Left lung (tissue), 10 donors: Measurements from ENCODE around the gene SPATA25. TPM values are rescaled to one million over a fixed set of nuclear protein-coding genes. Genes with fewer than 3 reads are reported as not detected.
"Not testable (repeated sequence)": the region's sequence is repeated elsewhere in the genome, so short reads cannot be mapped to it uniquely, and the experiment has no call there.

Source experiments
- ATAC-seq: fragments of 200-7000 bp; cut with Tn5 transposase; one replicate; pipeline ENCODE4 v1.9.1; 2020; ENCODE audit warnings: moderate library complexity
- DNase-seq, 4 donors: peaks; one replicate each; pipeline ENCODE4 v3.0.0-alpha.2; 2013 to 2020
- H3K27ac ChIP-seq, 2 donors: fragments of 200-600 bp; sonication (generic) in 1 of 2; one replicate each; pipeline versions ENCODE4 v1.5.0 to v1.8.0; 2020 to 2021
- H3K27me3 ChIP-seq, 2 donors: fragments of 200-600 bp; sonication (generic) in 1 of 2; one replicate each; pipeline versions ENCODE4 v1.5.0 to v1.8.0; 2020 to 2021
- H3K36me3 ChIP-seq, 2 donors: fragments of 200-600 bp; sonication (generic) in 1 of 2; one replicate each; pipeline versions ENCODE4 v1.5.0 to v1.8.0; 2020 to 2021
- H3K4me1 ChIP-seq, 2 donors: fragments of 200-600 bp; one replicate each; pipeline ENCODE4 v1.8.0; 2021
- H3K4me3 ChIP-seq, 2 donors: fragments of 200-600 bp; sonication (generic) in 1 of 2; one replicate each; pipeline versions ENCODE4 v1.5.0 to v1.8.0; 2020 to 2021; ENCODE audit warnings: mild to moderate bottlenecking in 1 of 2
- H3K9me3 ChIP-seq, 2 donors: fragments of 200-600 bp; sonication (generic) in 1 of 2; one replicate each; pipeline versions ENCODE4 v1.5.0 to v1.8.0; 2020 to 2021
- intact Hi-C, 2 donors: fragments of 100-400 bp; cut with DNase I; formaldehyde crosslinking; loops; one replicate each; pipeline versions ENCODE4 v1.11.2 to v1.14.2; 2022
- polyA plus RNA-seq, 6 donors: library from polyadenylated mRNA; unstranded; fragments of 120-200 nt; gene quantifications; one replicate each; pipeline ENCODE4 v1.2.1, GENCODE V29; 2013; ENCODE audit not compliant: insufficient read length in 6 of 6
- total RNA-seq, 2 donors: library from RNA; stranded (reverse); fragmentation: NEBNext Ultra II Directional; extraction: Animal tissue kit (Norgen Biotek cat#: 25700); gene quantifications; one replicate each; pipeline ENCODE4 v1.2.1, GENCODE V29; 2021
- TF ChIP-seq, protein P1 (sequence below), 2 donors: fragments of 200-600 bp; sonication (generic) in 1 of 2; IDR thresholded peaks; one replicate each; pipeline versions ENCODE4 v1.5.0 to v1.8.0; 2021; ENCODE audit warnings: antibody characterized with exemption in 2 of 2
- donor health status: DM: no; HTN: yes; CAD: no.
- donor health status: DM: no; HTN: no; CAD: no.

Gene SPATA25
- total and polyA plus RNA-seq, 8 donors, result 0.70 to 3.5 (median 2.8) TPM

DNA sequence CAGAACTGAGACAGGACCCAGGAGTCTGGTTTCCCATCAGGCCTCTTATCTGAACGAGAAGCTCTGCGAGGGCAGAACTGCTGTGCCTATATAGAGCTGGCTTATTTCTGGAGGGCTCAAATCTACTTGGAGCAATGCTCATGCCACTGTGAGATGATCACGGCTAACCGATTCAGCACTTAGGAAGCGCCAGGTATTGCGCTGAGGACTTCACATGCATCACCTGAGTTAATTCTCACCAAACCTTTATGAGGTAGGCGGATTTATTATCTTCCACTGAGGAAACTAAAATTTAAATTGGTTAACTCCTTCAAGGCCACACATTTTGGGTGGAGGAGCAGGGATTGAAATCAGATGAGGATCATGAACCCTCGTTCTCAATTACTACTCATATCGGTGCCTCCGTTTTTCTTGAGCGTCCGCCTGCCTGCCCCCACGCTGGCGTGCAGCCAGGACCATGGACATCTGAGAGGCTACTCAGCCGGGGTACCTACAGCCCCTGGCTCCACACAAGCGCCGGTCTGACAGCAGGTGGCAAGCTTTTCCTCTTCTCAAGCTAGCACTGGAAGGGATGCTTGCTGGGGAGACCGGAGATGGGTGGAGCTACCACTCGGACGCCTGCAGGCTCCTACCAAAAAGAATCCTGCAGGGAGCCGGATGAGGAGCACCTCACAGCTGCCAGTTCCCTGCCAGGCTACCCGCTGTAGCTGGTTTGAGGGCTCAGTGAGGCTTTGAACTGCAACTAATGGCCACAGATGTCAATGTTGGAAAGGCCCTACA, 46.0 kb upstream of the SPATA25 start:
- ATAC-seq, result peak; percentile 54
- TF ChIP-seq, protein P1, sequence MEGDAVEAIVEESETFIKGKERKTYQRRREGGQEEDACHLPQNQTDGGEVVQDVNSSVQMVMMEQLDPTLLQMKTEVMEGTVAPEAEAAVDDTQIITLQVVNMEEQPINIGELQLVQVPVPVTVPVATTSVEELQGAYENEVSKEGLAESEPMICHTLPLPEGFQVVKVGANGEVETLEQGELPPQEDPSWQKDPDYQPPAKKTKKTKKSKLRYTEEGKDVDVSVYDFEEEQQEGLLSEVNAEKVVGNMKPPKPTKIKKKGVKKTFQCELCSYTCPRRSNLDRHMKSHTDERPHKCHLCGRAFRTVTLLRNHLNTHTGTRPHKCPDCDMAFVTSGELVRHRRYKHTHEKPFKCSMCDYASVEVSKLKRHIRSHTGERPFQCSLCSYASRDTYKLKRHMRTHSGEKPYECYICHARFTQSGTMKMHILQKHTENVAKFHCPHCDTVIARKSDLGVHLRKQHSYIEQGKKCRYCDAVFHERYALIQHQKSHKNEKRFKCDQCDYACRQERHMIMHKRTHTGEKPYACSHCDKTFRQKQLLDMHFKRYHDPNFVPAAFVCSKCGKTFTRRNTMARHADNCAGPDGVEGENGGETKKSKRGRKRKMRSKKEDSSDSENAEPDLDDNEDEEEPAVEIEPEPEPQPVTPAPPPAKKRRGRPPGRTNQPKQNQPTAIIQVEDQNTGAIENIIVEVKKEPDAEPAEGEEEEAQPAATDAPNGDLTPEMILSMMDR (IDR thresholded peaks at IDR 0.05), result peak; percentile 16 to 17
- peaks cover 0 to 17% of the 10 kb centered on the region in 2 donors for H3K36me3 ChIP-seq
- intact Hi-C loops, result no loop called here
- H3K4me1 ChIP-seq, result peaks cover 5 to 32% of the 10 kb centered on the region in 2 donors
- DNase-seq, result peak; percentile 38 to 85 (median 74)
- H3K27ac ChIP-seq, result peak overlapping the region; percentile 100
- H3K4me3 ChIP-seq, result peak overlapping the region; percentile 95 to 99
- H3K9me3 ChIP-seq, result no peaks in the 10 kb centered on the region
- no peaks in the 10 kb centered on the region for H3K27me3 ChIP-seq

DNA sequence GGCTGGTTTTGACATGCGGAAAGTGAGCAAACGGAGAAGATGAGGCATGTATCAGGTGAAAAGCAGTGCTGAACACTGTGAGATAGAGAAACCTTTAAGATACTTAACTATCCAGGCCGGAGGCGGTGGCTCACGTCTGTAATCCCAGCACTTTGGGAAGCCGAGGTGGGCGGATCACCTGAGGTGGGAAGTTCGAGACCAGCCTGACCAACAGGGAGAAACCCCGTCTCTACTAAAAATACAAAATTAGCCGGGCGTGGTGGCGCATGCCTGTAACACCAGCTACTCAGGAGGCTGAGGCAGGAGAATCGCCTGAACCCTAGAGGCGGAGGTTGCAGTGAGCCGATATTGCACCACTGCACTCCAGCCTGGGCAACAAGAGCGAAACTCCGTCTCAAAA, 44.3 kb upstream of the SPATA25 start:
- intact Hi-C loops, H3K27ac ChIP-seq, H3K4me3 ChIP-seq, DNase-seq, H3K36me3 ChIP-seq, ATAC-seq, H3K27me3 ChIP-seq, H3K9me3 ChIP-seq: not testable (repeated sequence)
- H3K4me1 ChIP-seq, result peaks cover 5 to 25% of the 10 kb centered on the region in 2 donors

DNA sequence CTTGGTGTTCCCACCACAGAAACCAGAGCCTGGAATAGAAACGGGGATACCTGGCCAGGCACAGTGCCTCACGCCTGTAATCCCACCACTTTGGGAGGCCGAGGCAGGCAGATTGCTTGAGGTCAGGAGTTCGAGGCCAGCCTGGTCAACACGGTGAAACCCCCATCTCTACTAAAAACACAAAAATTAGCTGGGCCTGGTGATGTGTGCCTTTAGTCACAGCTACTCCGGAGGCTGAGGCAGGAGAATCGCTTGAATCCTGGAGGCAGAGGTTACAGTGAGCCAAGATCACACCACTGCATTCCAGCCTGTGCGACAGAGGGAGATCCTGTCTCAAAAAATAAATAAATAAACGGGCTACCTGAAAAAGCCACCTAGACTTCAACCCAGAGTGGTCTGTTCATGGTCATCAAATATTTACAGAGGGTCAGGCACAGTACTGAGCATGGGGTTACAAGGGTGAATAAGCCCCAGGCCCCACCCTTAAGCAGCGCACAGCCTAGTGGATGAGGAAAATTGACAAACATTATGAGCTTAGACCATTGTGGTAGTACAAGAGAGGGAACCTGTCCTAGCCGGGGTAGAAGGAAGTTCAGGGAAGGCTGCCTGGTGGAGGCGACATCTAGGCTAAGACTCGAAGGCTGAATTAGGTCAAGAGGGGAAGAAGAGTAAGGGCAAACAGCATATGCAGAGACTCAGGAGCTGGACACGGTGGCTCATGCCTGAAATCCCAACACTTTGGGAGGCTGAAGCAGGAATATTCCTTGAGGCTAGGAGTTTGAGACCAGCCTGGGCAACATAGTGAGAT, 39.9 kb upstream of the SPATA25 start:
- Histone ChIP-seq H3K4me1 (peaks cover 5 to 15% of the 10 kb centered on the region in 2 donors), H3K9me3 (no peaks in the 10 kb centered on the region), H3K4me3 (no peak overlapping the region), H3K36me3 (no peaks in the 10 kb centered on the region), H3K27me3 (no peaks in the 10 kb centered on the region), H3K27ac (no peak overlapping the region)
- TF ChIP-seq, protein P1 (IDR thresholded peaks at IDR 0.05), result no peak
- ATAC-seq (no peak), DNase-seq (no peak)
- intact Hi-C loops, result no loop called here

DNA sequence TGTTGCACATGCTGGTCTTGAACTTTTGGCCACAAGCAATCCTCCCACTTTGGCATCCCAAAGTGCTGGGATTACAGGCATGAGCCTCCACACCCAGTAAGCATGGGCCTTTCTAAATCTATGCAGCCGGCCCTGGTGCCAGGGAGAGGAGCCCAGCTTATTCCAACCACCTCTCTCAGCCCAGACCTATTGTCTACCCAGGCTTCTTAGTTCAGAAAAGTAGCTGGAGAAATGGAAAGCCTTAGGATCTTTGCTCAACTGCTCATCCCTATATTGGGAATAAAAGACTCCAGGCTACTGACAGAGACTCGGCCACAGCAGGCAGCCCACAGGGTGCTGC, 39.3 kb upstream of the SPATA25 start:
- H3K9me3 ChIP-seq, result no peaks in the 10 kb centered on the region
- DNase-seq, result no peak
- H3K27ac ChIP-seq, result no peak overlapping the region
- peaks cover 5 to 21% of the 10 kb centered on the region in 2 donors for H3K4me1 ChIP-seq
- no peak for ATAC-seq
- no peaks in the 10 kb centered on the region for H3K27me3 ChIP-seq
- intact Hi-C loops, result no loop called here
- TF ChIP-seq, protein P1 (IDR thresholded peaks at IDR 0.05), result no peak
- H3K36me3 ChIP-seq, result no peaks in the 10 kb centered on the region
- no peak overlapping the region for H3K4me3 ChIP-seq

DNA sequence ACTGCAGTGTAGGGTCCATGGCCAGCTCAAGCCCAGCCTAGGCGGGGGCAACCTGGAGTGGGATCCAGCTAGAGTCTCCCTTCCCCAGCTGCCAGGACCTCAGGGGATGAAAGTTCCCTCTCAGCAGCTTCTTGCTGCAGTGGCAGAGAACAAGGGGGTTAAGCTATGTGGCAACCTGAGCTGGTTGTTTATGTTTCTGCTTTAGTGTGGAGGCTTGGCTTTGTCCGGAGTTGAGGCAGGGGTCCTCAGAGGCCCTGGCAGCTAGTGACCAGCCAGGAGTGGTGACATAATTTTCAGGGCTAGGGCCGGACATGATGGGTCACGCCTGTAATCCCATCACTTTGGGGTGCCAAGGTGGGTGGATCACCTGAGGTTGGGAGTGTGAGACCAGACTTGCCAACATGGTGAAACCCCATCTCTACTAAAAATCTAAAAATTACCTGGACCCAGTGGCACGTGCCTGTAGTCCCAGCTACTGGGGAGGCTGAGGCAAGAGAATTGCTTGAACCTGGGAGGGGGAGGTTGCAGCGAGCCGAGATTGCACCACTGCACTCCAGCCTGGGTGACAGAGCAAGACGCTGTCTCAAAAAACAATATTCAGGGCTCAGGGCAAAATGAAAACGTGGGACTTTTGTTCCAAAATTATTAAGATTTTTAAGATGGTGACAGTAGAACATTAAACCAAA, 38.5 kb upstream of the SPATA25 start:
- H3K4me1 ChIP-seq, result peaks cover 5 to 25% of the 10 kb centered on the region in 2 donors
- TF ChIP-seq, protein P1 (IDR thresholded peaks at IDR 0.05), result no peak
- no peaks in the 10 kb centered on the region for H3K27me3 ChIP-seq
- no peaks in the 10 kb centered on the region for H3K36me3 ChIP-seq
- H3K9me3 ChIP-seq, result no peaks in the 10 kb centered on the region
- intact Hi-C loops, result no loop called here
- DNase-seq (no peak), ATAC-seq (no peak)
- H3K4me3 ChIP-seq, result no peak overlapping the region
- no peak overlapping the region for H3K27ac ChIP-seq
